ENCODE results near the gene ALKBH5.

The ALKBH5 gene

GRCh38 chr17:18183334-18184142 lies at the start of gene ALKBH5:
ALKBH5 (plus strand) TSS chr17:18183828; CDS start chr17:18184244, 416 bp downstream.
- DNase-seq, result peak; percentile 99

- DNase-seq, result no peak
These were observed 47.3 kb upstream of the ALKBH5 start for GRCh38 chr17:18136357-18136756.

GRCh38 chr17:18138065-18138749 lies 45.4 kb upstream of the ALKBH5 start:
- no peak for DNase-seq

- DNase-seq, result no peak
These were observed 44.5 kb upstream of the ALKBH5 start for GRCh38 chr17:18139092-18139491.

GRCh38 chr17:18139498-18139897 lies 44.1 kb upstream of the ALKBH5 start:
- no peak for DNase-seq

- no peak for DNase-seq
These were observed 43.7 kb upstream of the ALKBH5 start for GRCh38 chr17:18139949-18140348.

- no peak for DNase-seq
These were observed 43.0 kb upstream of the ALKBH5 start for GRCh38 chr17:18140648-18141047.

GRCh38 chr17:18141210-18141803 lies 42.3 kb upstream of the ALKBH5 start:
- DNase-seq, result no peak

- no peak for DNase-seq
These were observed 41.2 kb upstream of the ALKBH5 start for GRCh38 chr17:18142417-18142816.

- no peak for DNase-seq
These were observed 40.3 kb upstream of the ALKBH5 start for GRCh38 chr17:18143044-18143936.

- no peak for DNase-seq
These were observed 39.4 kb upstream of the ALKBH5 start for GRCh38 chr17:18144261-18144660.

- DNase-seq, result no peak
These were observed 38.8 kb upstream of the ALKBH5 start for GRCh38 chr17:18144855-18145254.

GRCh38 chr17:18145811-18146210 lies 37.8 kb upstream of the ALKBH5 start:
- no peak for DNase-seq

GRCh38 chr17:18146259-18146658 lies 37.4 kb upstream of the ALKBH5 start:
- no peak for DNase-seq

GRCh38 chr17:18146980-18147379 lies 36.6 kb upstream of the ALKBH5 start:
- no peak for DNase-seq

GRCh38 chr17:18148586-18148985 lies 35.0 kb upstream of the ALKBH5 start:
- DNase-seq, result no peak

- DNase-seq, result no peak
These were observed 32.3 kb upstream of the ALKBH5 start for GRCh38 chr17:18151290-18151689.

- no peak for DNase-seq
These were observed 28.4 kb upstream of the ALKBH5 start for GRCh38 chr17:18155179-18155578.

GRCh38 chr17:18156171-18156975 lies 27.3 kb upstream of the ALKBH5 start:
- no peak for DNase-seq

GRCh38 chr17:18156976-18157280 lies 26.7 kb upstream of the ALKBH5 start:
- no peak for DNase-seq

- DNase-seq, result no peak
These were observed 26.2 kb upstream of the ALKBH5 start for GRCh38 chr17:18157354-18157985.
